A673 (cell line): ENCODE data around the gene MARS1. TPM values are rescaled to one million over a fixed set of nuclear protein-coding genes. Genes with fewer than 3 reads are reported as not detected.
A peak's percentile ranks its signal among the peaks of the same experiment; 100 is the strongest.

Experiments used
- BruUV-seq: library from RNA; stranded (reverse); fragments of 400-500 nt; replicated peaks from 2 replicates; lab custom pipeline; 2021; lab: Mats Ljungman, UMichigan
- CTCF ChIA-PET: fragments of 300-600 bp; sonication (Branson Sonifier 250); formaldehyde crosslinking; loops from one replicate; lab custom pipeline; 2022; ENCODE audit warnings: antibody characterized with exemption; lab: Charles Lee
- POLR2A ChIA-PET: fragments of 300-600 bp; sonication (Branson Sonifier 250); formaldehyde crosslinking; loops from one replicate; lab custom pipeline; 2022; ENCODE audit warnings: antibody characterized with exemption; ENCODE audit not compliant: low non-redundant PET; lab: Charles Lee
- DNase-seq: peaks from one replicate; pipeline ENCODE4 v3.0.0-alpha.2; 2015; ENCODE audit warnings: low spot score
- H3K27ac ChIP-seq: fragments of 200-600 bp; sonication (generic); 2 replicates; pipeline ENCODE4 v1.5.1; 2016; ENCODE audit warnings: mixed run types, low read depth, mild to moderate bottlenecking, mixed read lengths, antibody characterized with exemption, low read length; ENCODE audit not compliant: poor library complexity, severe bottlenecking
- H3K27me3 ChIP-seq: fragments of 200-600 bp; sonication (generic); replicated peaks from 2 replicates; pipeline ENCODE4 v1.6.1; 2017; ENCODE audit warnings: mixed run types, low read depth, mild to moderate bottlenecking, mixed read lengths, antibody characterized with exemption, low read length; ENCODE audit not compliant: insufficient read depth, poor library complexity
- H3K36me3 ChIP-seq: fragments of 200-600 bp; sonication (generic); 2 replicates; pipeline ENCODE4 v1.6.1; 2016; ENCODE audit warnings: mixed run types, mild to moderate bottlenecking, mixed read lengths, antibody characterized with exemption, low read length; ENCODE audit not compliant: insufficient read depth, poor library complexity, severe bottlenecking
- H3K4me1 ChIP-seq: fragments of 200-600 bp; sonication (generic); 2 replicates; pipeline ENCODE4 v1.6.1; 2017; ENCODE audit warnings: mixed run types, mild to moderate bottlenecking, mixed read lengths, antibody characterized with exemption, low read length; ENCODE audit not compliant: insufficient read depth, poor library complexity, severe bottlenecking
- H3K4me3 ChIP-seq: fragments of 200-600 bp; sonication (generic); 2 replicates; pipeline ENCODE4 v1.5.1; 2016; ENCODE audit warnings: low read depth, mixed run types, mild to moderate bottlenecking, mixed read lengths, low read length; ENCODE audit not compliant: poor library complexity, severe bottlenecking
- H3K9me3 ChIP-seq: fragments of 200-600 bp; sonication (generic); 2 replicates; pipeline ENCODE4 v1.6.1; 2016; ENCODE audit warnings: mixed run types, low read depth, mild to moderate bottlenecking, mixed read lengths, antibody characterized with exemption, low read length; ENCODE audit not compliant: poor library complexity, severe bottlenecking
- EZH2 ChIP-seq: fragments of 200-600 bp; sonication (generic); IDR thresholded peaks from 2 replicates; pipeline ENCODE4 v1.6.1; 2017; ENCODE audit warnings: borderline replicate concordance, low read depth, mild to moderate bottlenecking, mixed read lengths, antibody characterized with exemption, low read length; ENCODE audit not compliant: poor library complexity, severe bottlenecking
- intact Hi-C: fragments of 100-400 bp; cut with micrococcal nuclease; formaldehyde crosslinking; loops from one replicate; pipeline ENCODE4 v1.10.0; 2022; ENCODE audit not compliant: unreplicated experiment
- total RNA-seq: library from RNA; stranded (reverse); gene quantifications from 2 replicates; pipeline ENCODE4 v1.2.3, GENCODE V29; 2021
- TF ChIP-seq, protein P1 (sequence below): fragments of 300-800, 200-600 bp; sonication (generic); conservative IDR thresholded peaks from 2 replicates; pipeline ENCODE4 v1.5.1; 2017; ENCODE audit warnings: low read depth, mild to moderate bottlenecking, antibody characterized with exemption, low read length, moderate library complexity, mixed read lengths

The MARS1 gene
- total RNA-seq, 1 experiment from 2014 or later = 467 TPM

- no peak for DNase-seq
- ChIA-PET POLR2A (interaction anchor here (0.5 to 1.1 kb wide), 2 partner anchors 15 to 468 kb away, joined by 3 to 4 read pairs; no protein-coding TSS in a partner anchor), CTCF (interaction anchor here (0.6 kb wide), 1 partner anchor 36 kb away, joined by 4 read pairs; no protein-coding TSS in a partner anchor)
- H3K4me3 ChIP-seq = peak overlapping the region; percentile 86
- H3K27ac ChIP-seq = peak overlapping the region; percentile 85
- no peaks in the 10 kb centered on the region for H3K27me3 ChIP-seq
- H3K4me1 ChIP-seq = peaks cover 13% of the 10 kb centered on the region
- H3K9me3 ChIP-seq = no peaks in the 10 kb centered on the region
- intact Hi-C loops = no loop called here
- no TSS peak for BruUV-seq
- no peaks in the 10 kb centered on the region for H3K36me3 ChIP-seq
- TF ChIP-seq, protein P1, sequence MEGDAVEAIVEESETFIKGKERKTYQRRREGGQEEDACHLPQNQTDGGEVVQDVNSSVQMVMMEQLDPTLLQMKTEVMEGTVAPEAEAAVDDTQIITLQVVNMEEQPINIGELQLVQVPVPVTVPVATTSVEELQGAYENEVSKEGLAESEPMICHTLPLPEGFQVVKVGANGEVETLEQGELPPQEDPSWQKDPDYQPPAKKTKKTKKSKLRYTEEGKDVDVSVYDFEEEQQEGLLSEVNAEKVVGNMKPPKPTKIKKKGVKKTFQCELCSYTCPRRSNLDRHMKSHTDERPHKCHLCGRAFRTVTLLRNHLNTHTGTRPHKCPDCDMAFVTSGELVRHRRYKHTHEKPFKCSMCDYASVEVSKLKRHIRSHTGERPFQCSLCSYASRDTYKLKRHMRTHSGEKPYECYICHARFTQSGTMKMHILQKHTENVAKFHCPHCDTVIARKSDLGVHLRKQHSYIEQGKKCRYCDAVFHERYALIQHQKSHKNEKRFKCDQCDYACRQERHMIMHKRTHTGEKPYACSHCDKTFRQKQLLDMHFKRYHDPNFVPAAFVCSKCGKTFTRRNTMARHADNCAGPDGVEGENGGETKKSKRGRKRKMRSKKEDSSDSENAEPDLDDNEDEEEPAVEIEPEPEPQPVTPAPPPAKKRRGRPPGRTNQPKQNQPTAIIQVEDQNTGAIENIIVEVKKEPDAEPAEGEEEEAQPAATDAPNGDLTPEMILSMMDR = no peak
- no peak for TF ChIP-seq EZH2
Observed at GRCh38 chr12:57547288-57548012, 59.6 kb downstream of the MARS1 start.

GRCh38 chr12:57548013-57548315, 60.1 kb downstream of the MARS1 start:
- H3K36me3 ChIP-seq = no peaks in the 10 kb centered on the region
- H3K4me1 ChIP-seq = peaks cover 14% of the 10 kb centered on the region
- BruUV-seq = no TSS peak
- H3K9me3 ChIP-seq = no peaks in the 10 kb centered on the region
- DNase-seq = no peak
- CTCF ChIA-PET = no interaction called here
- no peak for TF ChIP-seq EZH2
- TF ChIP-seq, protein P1 = no peak
- H3K4me3 ChIP-seq = no peak overlapping the region
- intact Hi-C loops = no loop called here
- no peak overlapping the region for H3K27ac ChIP-seq
- no peaks in the 10 kb centered on the region for H3K27me3 ChIP-seq
- POLR2A ChIA-PET = no interaction called here

- BruUV-seq = no TSS peak
- Histone ChIP-seq H3K4me3 (no peak overlapping the region), H3K27ac (no peak overlapping the region), H3K9me3 (no peaks in the 10 kb centered on the region), H3K36me3 (no peaks in the 10 kb centered on the region), H3K4me1 (peaks cover 19% of the 10 kb centered on the region), H3K27me3 (no peaks in the 10 kb centered on the region)
- CTCF ChIA-PET = no interaction called here
- no peak for TF ChIP-seq EZH2
- POLR2A ChIA-PET = no interaction called here
- no peak for DNase-seq
- intact Hi-C loops = no loop called here
Observed at GRCh38 chr12:57548488-57548887, 60.6 kb downstream of the MARS1 start.
